ENCODE data around the gene CXCL12.

- TF ChIP-seq CTCF (IDR thresholded peaks at IDR 0.05) (no peak), POLR2AphosphoS5 (IDR thresholded peaks at IDR 0.05; ENCODE audit: low read depth, low read length) (no peak), REST (IDR thresholded peaks at IDR 0.05; ENCODE audit: insufficient read depth in 1 of 2, low read depth in 2 of 2, low read length in 1 of 2) (no peak), TCF7L2 (IDR thresholded peaks at IDR 0.05; ENCODE audit: low read depth, low read length) (no peak)
These were observed 5.0 kb downstream of the CXCL12 start for GRCh38 chr10:44379907-44380306.
